Natural killer cell (primary cell): Measurements from ENCODE around the gene MUC5AC. TPM values are rescaled to one million over a fixed set of nuclear protein-coding genes. Genes with fewer than 3 reads are reported as not detected.
"Not testable (repeated sequence)": the region's sequence is repeated elsewhere in the genome, so short reads cannot be mapped to it uniquely, and the experiment has no call there.

Experiments
- ATAC-seq, 3 donors: fragments of 150-1000 bp in 2 of 3; fragments of 200-7000 bp in 1 of 3; cut with Tn5 transposase; 1 replicate in 1 of 3; 2 replicates in 2 of 3; pipeline ENCODE4 v1.10.0; 2021; ENCODE audit warnings: mild to moderate bottlenecking in 2 of 3, moderate library complexity in 2 of 3
- DNase-seq, 2 donors: peaks; one replicate each; pipeline versions ENCODE4 v3.0.0 to v3.0.0-alpha.2; 2013 to 2021; ENCODE audit warnings: mixed read lengths in 1 of 2
- H3K27ac ChIP-seq: one replicate; pipeline ENCODE4 v1.5.1; 2013; ENCODE audit warnings: mild to moderate bottlenecking, low read length
- H3K27me3 ChIP-seq: one replicate; pipeline ENCODE4 v1.6.1; 2013; ENCODE audit warnings: low read length; ENCODE audit not compliant: control insufficient read depth, insufficient read depth
- H3K36me3 ChIP-seq: one replicate; pipeline ENCODE4 v1.6.1; 2013; ENCODE audit warnings: low read length; ENCODE audit not compliant: control insufficient read depth, insufficient read depth
- H3K4me1 ChIP-seq: one replicate; pipeline ENCODE4 v1.6.1; 2013; ENCODE audit warnings: low read length; ENCODE audit not compliant: control insufficient read depth, insufficient read depth
- H3K4me3 ChIP-seq: one replicate; pipeline ENCODE4 v1.5.1; 2013; ENCODE audit warnings: low read length
- H3K9me3 ChIP-seq: one replicate; pipeline ENCODE4 v1.6.1; 2013; ENCODE audit warnings: low read length; ENCODE audit not compliant: control insufficient read depth, insufficient read depth
- H3K27ac Mint-ChIP-seq, 2 donors: one replicate each; pipeline ENCODE4 v1.8.0; 2022; ENCODE audit warnings: mild to moderate bottlenecking in 2 of 2, mixed read lengths in 2 of 2, moderate library complexity in 1 of 2
- H3K27me3 Mint-ChIP-seq, 2 donors: one replicate each; pipeline ENCODE4 v1.8.0; 2022; ENCODE audit warnings: low read depth in 2 of 2, mixed read lengths in 2 of 2
- H3K36me3 Mint-ChIP-seq: one replicate; pipeline ENCODE4 v1.8.0; 2022; ENCODE audit warnings: mixed read lengths
- H3K4me1 Mint-ChIP-seq, 2 donors: one replicate each; pipeline ENCODE4 v1.8.0; 2022; ENCODE audit warnings: mixed read lengths in 2 of 2
- H3K4me3 Mint-ChIP-seq: one replicate; pipeline ENCODE4 v1.8.0; 2022; ENCODE audit warnings: mild to moderate bottlenecking, moderate library complexity, mixed read lengths
- H3K9me3 Mint-ChIP-seq, 2 donors: one replicate each; pipeline ENCODE4 v1.8.0; 2022; ENCODE audit warnings: mixed read lengths in 2 of 2
- CTCF ChIP-seq: fragments of 200-600 bp; IDR thresholded peaks from one replicate; pipeline ENCODE4 v1.8.0; 2022; ENCODE audit warnings: antibody characterized with exemption
- WGBS: methylation state at CpG from one replicate; pipeline ENCODE4 v1.1.7; 2013; ENCODE audit warnings: missing lambda C conversion rate; ENCODE audit not compliant: insufficient coverage; 5-methylcytosine and 5-hydroxymethylcytosine counted together
- intact Hi-C: fragments of 100-400 bp; cut with micrococcal nuclease; formaldehyde crosslinking; loops from one replicate; pipeline ENCODE4 v1.14.2; 2022
- total RNA-seq, 4 donors: library from RNA; stranded (reverse); fragments of 120-200 nt in 1 of 4; gene quantifications; one replicate each; pipeline versions ENCODE4 v1.2.3 to v1.2.4, GENCODE V29; 2013 to 2022

MUC5AC gene
- total RNA-seq, 3 donors from 2014 or later (not counting 1 experiment from before 2014, with no cell fraction given), result not detected

DNA sequence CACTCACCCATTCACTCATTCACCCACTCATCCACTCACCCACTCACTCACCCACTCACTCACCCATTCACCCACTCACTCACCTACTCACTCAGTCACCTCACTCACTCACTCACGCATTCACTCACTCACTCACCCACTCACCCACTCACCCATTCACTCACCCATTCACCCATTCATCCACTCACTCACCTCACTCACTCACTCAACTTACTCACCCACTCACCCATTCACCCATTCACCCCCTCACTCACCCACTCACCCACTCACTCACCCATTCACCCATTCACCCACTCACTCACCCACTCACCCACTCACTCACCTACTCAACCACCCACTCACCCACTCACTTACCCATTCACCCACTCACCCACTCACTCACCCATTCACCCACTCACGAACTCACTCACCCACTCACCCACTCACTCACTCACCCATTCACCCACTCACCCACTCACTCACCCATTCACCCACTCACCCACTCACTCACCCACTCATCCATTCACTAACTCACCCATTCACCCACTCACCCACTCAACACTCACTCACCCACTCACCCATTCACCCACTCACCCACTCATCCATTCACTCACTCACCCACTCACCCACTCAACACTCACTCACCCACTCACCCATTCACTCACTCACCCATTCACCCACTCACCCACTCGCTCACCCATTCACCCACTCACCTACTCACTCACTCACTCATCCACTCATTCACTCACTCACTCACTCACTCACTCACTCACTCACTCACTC is 13.7 kb downstream of the MUC5AC start:
- Histone ChIP-seq H3K4me1 (no peaks in the 10 kb centered on the region), H3K27me3 (no peaks in the 10 kb centered on the region), H3K4me3 (no peak overlapping the region), H3K27ac (no peak overlapping the region), H3K9me3 (no peaks in the 10 kb centered on the region), H3K36me3 (no peaks in the 10 kb centered on the region)
- intact Hi-C loops, result no loop called here
- Mint-ChIP-seq H3K36me3 (no peaks in the 10 kb centered on the region), H3K4me1 (no peaks in the 10 kb centered on the region), H3K4me3 (no peak overlapping the region), H3K9me3 (peaks cover 3 to 10% of the 10 kb centered on the region in 2 donors), H3K27me3 (no peaks in the 10 kb centered on the region), H3K27ac (no peak overlapping the region)
- ATAC-seq (no peak), DNase-seq (no peak)
- no peak for TF ChIP-seq CTCF
- WGBS, result 92% methylated on average over 2 of the region's 3 CpGs

- no peaks in the 10 kb centered on the region for H3K4me1 Mint-ChIP-seq
- no peak for TF ChIP-seq CTCF
These were observed 14.4 kb downstream of the MUC5AC start for GRCh38 chr11:1171985-1172728.

GRCh38 chr11:1172729-1173117 is 15.0 kb downstream of the MUC5AC start:
- 86% methylated on average over 4 of the region's 4 CpGs for WGBS
- peaks cover 3 to 10% of the 10 kb centered on the region in 2 donors for H3K9me3 Mint-ChIP-seq
- H3K9me3 ChIP-seq, result no peaks in the 10 kb centered on the region
- no peak overlapping the region for H3K27ac ChIP-seq
- no peaks in the 10 kb centered on the region for H3K36me3 Mint-ChIP-seq
- H3K4me1 Mint-ChIP-seq, result no peaks in the 10 kb centered on the region
- no peaks in the 10 kb centered on the region for H3K27me3 ChIP-seq
- no peak overlapping the region for H3K4me3 Mint-ChIP-seq
- no peak overlapping the region for H3K27ac Mint-ChIP-seq
- TF ChIP-seq CTCF, result no peak
- DNase-seq (no peak), ATAC-seq (no peak)
- no peaks in the 10 kb centered on the region for H3K27me3 Mint-ChIP-seq
- H3K36me3 ChIP-seq, result no peaks in the 10 kb centered on the region
- no peak overlapping the region for H3K4me3 ChIP-seq
- intact Hi-C loops, result no loop called here
- H3K4me1 ChIP-seq, result no peaks in the 10 kb centered on the region

More at GRCh38 chr11:1171985-1172728, 14.4 kb downstream of the MUC5AC start:
- H3K27ac Mint-ChIP-seq, result no peak overlapping the region
- DNase-seq (no peak), ATAC-seq (no peak)
- no peaks in the 10 kb centered on the region for H3K36me3 Mint-ChIP-seq
- Histone ChIP-seq H3K27ac (no peak overlapping the region), H3K4me3 (no peak overlapping the region), H3K27me3 (no peaks in the 10 kb centered on the region), H3K4me1 (no peaks in the 10 kb centered on the region), H3K36me3 (no peaks in the 10 kb centered on the region), H3K9me3 (no peaks in the 10 kb centered on the region)
- H3K9me3 Mint-ChIP-seq, result peaks cover 3 to 10% of the 10 kb centered on the region in 2 donors
- H3K4me3 Mint-ChIP-seq, result no peak overlapping the region
- intact Hi-C loops, result no loop called here
- 86% methylated on average over 22 of the region's 22 CpGs for WGBS
- H3K27me3 Mint-ChIP-seq, result no peaks in the 10 kb centered on the region

DNA sequence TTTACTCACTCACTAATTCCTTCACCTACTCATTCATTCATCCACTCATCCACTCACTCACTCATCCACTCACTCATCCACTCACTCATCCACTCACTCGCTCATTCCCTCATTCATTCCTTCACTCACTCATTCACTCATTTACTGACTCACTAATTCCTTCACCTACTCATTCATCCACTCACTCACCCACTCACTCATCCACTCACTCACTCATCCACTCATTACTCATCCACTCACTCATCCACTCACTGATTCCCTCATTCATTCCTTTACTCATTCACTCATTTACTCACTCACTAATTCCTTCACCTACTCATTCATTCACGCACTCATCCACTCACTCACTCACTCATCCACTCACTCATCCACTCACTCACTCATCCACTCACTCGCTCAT is 15.6 kb downstream of the MUC5AC start:
- H3K27ac Mint-ChIP-seq, H3K27me3 ChIP-seq, H3K4me1 ChIP-seq, H3K4me3 Mint-ChIP-seq, H3K36me3 Mint-ChIP-seq, H3K4me1 Mint-ChIP-seq, ATAC-seq, H3K9me3 ChIP-seq, H3K27me3 Mint-ChIP-seq, H3K27ac ChIP-seq, H3K4me3 ChIP-seq, intact Hi-C loops, DNase-seq, H3K36me3 ChIP-seq: not testable (repeated sequence)
- H3K9me3 Mint-ChIP-seq, result peaks cover 3 to 10% of the 10 kb centered on the region in 2 donors
- WGBS, result 93% methylated on average over 3 of the region's 3 CpGs
